SU-DHL-6 (cell line): ENCODE data around the gene NEDD4.

Experiments used
- H2AFZ ChIP-seq: fragments of 200-600 bp; sonication (generic); 2 replicates; pipeline ENCODE4 v1.6.1; 2014; ENCODE audit warnings: low read depth, mild to moderate bottlenecking, moderate library complexity, mixed read lengths, antibody characterized with exemption, low read length; ENCODE audit not compliant: severe bottlenecking
- H3F3A ChIP-seq: fragments of 200-600 bp; shearing (Covaris generic); 2 replicates; pipeline ENCODE4 v1.6.0; 2016; ENCODE audit warnings: antibody characterized with exemption, mild to moderate bottlenecking; ENCODE audit not compliant: insufficient read depth
- H3K27ac ChIP-seq: fragments of 200-600 bp; sonication (generic); 2 replicates; pipeline ENCODE4 v1.5.1; 2016; ENCODE audit warnings: low read depth, mild to moderate bottlenecking, low read length, moderate library complexity, mixed read lengths
- H3K27me3 ChIP-seq: fragments of 200-600 bp; sonication (generic), shearing (Covaris generic); 2 replicates; pipeline ENCODE4 v1.6.0; 2014; ENCODE audit warnings: mild to moderate bottlenecking, low read length
- H3K36me3 ChIP-seq: fragments of 200-600 bp; sonication (generic); 2 replicates; pipeline ENCODE4 v1.6.1; 2014; ENCODE audit warnings: mild to moderate bottlenecking, low read length, mixed read lengths
- H3K4me2 ChIP-seq: fragments of 300-600, 200-600 bp; shearing (Covaris generic), sonication (generic); 2 replicates; pipeline ENCODE4 v1.6.0; 2014; ENCODE audit warnings: low read length, low read depth, mild to moderate bottlenecking; ENCODE audit not compliant: poor library complexity, severe bottlenecking
- H3K4me3 ChIP-seq: fragments of 200-600 bp; sonication (generic); 2 replicates; pipeline ENCODE4 v1.5.1; 2014; ENCODE audit warnings: antibody characterized with exemption, low read length, mild to moderate bottlenecking, mixed read lengths; ENCODE audit not compliant: insufficient read depth, poor library complexity, severe bottlenecking
- H3K79me2 ChIP-seq: fragments of 200-600 bp; sonication (generic); 2 replicates; pipeline ENCODE4 v1.6.1; 2014; ENCODE audit warnings: mild to moderate bottlenecking, low read length, moderate library complexity; ENCODE audit not compliant: insufficient read depth
- H3K9ac ChIP-seq: fragments of 200-600 bp; sonication (generic); 2 replicates; pipeline ENCODE4 v1.7.0; 2014; ENCODE audit warnings: mild to moderate bottlenecking, low read length
- H3K9me2 ChIP-seq: fragments of 200-600 bp; sonication (generic); replicated peaks from 2 replicates; pipeline ENCODE4 v1.6.1; 2014; ENCODE audit warnings: low read length; ENCODE audit not compliant: insufficient read depth
- H3K9me3 ChIP-seq: fragments of 200-600 bp; sonication (generic); 2 replicates; pipeline ENCODE4 v1.6.1; 2014; ENCODE audit warnings: low read length, mixed read lengths; ENCODE audit not compliant: insufficient read depth
- H4K20me1 ChIP-seq: fragments of 200-600 bp; sonication (generic); 2 replicates; pipeline ENCODE4 v1.6.1; 2014; ENCODE audit warnings: low read depth, mild to moderate bottlenecking, antibody characterized with exemption, low read length, moderate library complexity, mixed read lengths
- EZH2phosphoT487 ChIP-seq: fragments of 200-600 bp; sonication (generic), shearing (Covaris generic); conservative IDR thresholded peaks from 2 replicates; pipeline ENCODE4 v1.6.1; 2018; ENCODE audit warnings: mild to moderate bottlenecking, antibody characterized with exemption, low read length, moderate library complexity, mixed read lengths
- TF ChIP-seq, protein P1 (sequence below): fragments of 200-600 bp; sonication (generic); IDR thresholded peaks from one replicate; pipeline ENCODE4 v1.5.1; 2017; ENCODE audit warnings: antibody characterized with exemption, mild to moderate bottlenecking, low read length, moderate library complexity; ENCODE audit not compliant: insufficient read depth, poor library complexity, severe bottlenecking

Gene NEDD4

DNA sequence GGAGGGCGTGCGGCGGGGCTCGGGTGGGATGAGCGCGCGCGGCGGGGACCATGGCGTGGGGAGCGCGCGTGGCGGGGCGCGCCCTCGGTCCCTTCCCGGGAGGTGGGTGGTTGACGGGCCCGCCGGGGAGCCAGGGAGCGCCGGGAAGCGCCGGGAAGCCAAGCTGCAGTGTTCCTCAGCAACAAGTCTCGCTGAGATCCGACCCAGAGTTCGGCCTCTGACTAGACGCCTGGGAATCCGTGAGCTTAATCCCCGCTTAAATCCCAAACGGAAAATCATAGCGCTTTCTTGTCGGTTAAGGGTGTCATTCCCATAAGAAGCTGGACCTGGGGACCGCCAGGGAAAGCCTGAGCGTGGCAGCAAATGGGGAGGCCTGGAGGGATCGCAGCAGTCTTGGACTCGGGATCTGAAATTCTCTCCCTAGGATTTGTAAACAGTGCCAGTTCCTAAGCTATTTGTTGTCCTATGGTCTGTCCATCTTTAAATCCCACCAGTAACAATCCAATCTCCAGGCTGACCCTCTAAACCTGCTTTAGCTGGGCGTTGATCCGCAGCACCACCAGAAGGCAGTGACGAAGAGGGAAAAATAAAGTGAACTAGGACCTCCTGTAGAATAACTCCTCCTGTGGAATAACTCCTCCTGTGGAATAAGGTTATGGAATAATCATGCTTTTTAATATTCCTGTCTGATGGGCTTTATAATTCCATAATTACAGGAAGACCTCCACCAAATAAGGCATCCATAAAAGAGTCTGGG lies 570 bp upstream of the NEDD4 start:
- peak overlapping the region; percentile 83 for H3K9ac ChIP-seq
- H4K20me1 ChIP-seq = no peaks in the 10 kb centered on the region
- TF ChIP-seq EZH2phosphoT487 = no peak
- TF ChIP-seq, protein P1, sequence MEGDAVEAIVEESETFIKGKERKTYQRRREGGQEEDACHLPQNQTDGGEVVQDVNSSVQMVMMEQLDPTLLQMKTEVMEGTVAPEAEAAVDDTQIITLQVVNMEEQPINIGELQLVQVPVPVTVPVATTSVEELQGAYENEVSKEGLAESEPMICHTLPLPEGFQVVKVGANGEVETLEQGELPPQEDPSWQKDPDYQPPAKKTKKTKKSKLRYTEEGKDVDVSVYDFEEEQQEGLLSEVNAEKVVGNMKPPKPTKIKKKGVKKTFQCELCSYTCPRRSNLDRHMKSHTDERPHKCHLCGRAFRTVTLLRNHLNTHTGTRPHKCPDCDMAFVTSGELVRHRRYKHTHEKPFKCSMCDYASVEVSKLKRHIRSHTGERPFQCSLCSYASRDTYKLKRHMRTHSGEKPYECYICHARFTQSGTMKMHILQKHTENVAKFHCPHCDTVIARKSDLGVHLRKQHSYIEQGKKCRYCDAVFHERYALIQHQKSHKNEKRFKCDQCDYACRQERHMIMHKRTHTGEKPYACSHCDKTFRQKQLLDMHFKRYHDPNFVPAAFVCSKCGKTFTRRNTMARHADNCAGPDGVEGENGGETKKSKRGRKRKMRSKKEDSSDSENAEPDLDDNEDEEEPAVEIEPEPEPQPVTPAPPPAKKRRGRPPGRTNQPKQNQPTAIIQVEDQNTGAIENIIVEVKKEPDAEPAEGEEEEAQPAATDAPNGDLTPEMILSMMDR = no peak
- no peaks in the 10 kb centered on the region for H3K27me3 ChIP-seq
- H3K4me3 ChIP-seq = peak overlapping the region; percentile 87
- H3K9me3 ChIP-seq = no peaks in the 10 kb centered on the region
- H3K9me2 ChIP-seq = no peaks in the 10 kb centered on the region
- H3F3A ChIP-seq = no peaks in the 10 kb centered on the region
- H3K27ac ChIP-seq = no peak overlapping the region
- peak overlapping the region; percentile 94 for H2AFZ ChIP-seq
- no peaks in the 10 kb centered on the region for H3K79me2 ChIP-seq
- H3K36me3 ChIP-seq = no peaks in the 10 kb centered on the region
- H3K4me2 ChIP-seq = peak overlapping the region; percentile 93

DNA sequence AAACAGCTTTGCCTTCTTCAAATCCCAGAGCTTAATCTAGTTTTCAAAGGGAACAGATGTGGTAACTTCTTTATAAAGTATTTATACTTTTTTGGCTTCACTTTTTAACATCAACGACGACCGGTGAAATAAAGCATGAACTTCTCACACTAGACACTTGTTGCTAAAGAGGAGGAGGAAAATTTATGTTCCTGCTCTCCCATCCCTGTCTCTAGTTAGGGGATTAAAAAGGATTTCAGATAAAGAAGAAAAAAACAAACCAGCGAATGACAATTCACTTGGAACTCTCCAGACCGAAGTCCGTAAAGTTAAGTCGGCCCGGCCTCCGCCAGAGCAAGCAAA lies 672 bp downstream of the NEDD4 start:
- Histone ChIP-seq H3K27me3 (no peaks in the 10 kb centered on the region), H4K20me1 (no peaks in the 10 kb centered on the region), H3K27ac (no peak overlapping the region), H2AFZ (peak overlapping the region; percentile 89), H3K4me3 (peak overlapping the region; percentile 87), H3K9ac (peak overlapping the region; percentile 83), H3K9me3 (no peaks in the 10 kb centered on the region), H3K36me3 (no peaks in the 10 kb centered on the region), H3K79me2 (no peaks in the 10 kb centered on the region), H3F3A (no peaks in the 10 kb centered on the region), H3K4me2 (peak overlapping the region; percentile 93), H3K9me2 (no peaks in the 10 kb centered on the region)
- TF ChIP-seq, protein P1 = no peak
- no peak for TF ChIP-seq EZH2phosphoT487

DNA sequence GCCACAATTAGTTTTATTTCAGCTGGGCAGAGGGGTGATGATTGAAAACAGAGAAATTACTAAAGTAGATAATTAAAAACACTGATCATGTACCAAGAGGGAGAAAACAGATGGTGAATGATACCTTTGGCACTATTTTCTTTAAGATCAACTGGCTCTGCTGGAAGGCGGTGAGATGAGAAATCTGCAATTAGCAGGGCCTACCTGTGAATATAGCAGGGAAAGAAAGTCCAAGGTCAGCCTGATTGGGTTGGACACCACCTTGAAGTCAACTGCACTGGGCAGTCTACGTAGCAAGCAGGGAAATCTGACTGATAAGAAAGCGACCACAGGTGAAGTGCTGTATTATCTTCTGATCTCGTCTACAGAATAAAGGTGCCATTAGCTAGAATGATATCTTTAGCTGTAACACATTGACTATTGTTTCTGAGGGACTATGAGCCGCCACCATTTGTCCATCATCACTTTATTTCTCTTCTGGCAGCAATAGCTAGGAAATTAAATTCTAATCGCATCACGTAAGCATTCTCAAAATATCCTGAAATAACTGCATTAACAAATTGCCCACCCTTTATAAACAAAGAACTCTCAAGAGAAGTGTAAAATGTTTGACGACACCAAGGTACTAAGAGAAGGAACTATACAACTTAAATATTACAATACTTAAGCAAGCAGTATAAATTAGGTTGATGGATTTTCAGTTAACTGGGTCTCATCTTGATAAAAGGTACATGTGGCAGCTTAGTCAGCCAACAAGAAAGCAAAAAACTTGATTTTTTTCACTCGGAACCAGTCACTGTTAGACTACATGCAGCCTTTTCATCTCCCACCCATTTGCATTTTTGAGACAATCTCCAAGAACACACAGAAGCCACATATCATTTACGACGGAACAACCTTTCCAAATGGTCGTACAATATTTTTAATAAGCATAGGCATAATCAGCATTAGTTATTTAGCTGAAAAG lies 1.3 kb downstream of the NEDD4 start:
- Histone ChIP-seq H3K27ac (no peak overlapping the region), H3K9ac (peak overlapping the region; percentile 83), H3K27me3 (no peaks in the 10 kb centered on the region), H3K79me2 (no peaks in the 10 kb centered on the region), H3F3A (no peaks in the 10 kb centered on the region), H4K20me1 (no peaks in the 10 kb centered on the region), H3K36me3 (no peaks in the 10 kb centered on the region), H3K4me3 (peak overlapping the region; percentile 87), H3K9me3 (no peaks in the 10 kb centered on the region), H3K9me2 (no peaks in the 10 kb centered on the region), H3K4me2 (peak overlapping the region; percentile 93), H2AFZ (peak overlapping the region; percentile 89)
- TF ChIP-seq EZH2phosphoT487 = no peak
- TF ChIP-seq, protein P1 = no peak
